Ascending aorta (tissue), 2 donors: ENCODE measurements around the gene KATNB1. TPM values are rescaled to one million over a fixed set of nuclear protein-coding genes. Genes with fewer than 3 reads are reported as not detected.

Experiments used
- DNase-seq, 2 donors: peaks; one replicate each; pipeline ENCODE4 v3.0.0-alpha.2; 2019; ENCODE audit warnings: low spot score in 2 of 2
- H3K27ac ChIP-seq, 2 donors: fragments of 200-600 bp; sonication (generic); one replicate each; pipeline ENCODE4 v1.5.1; 2016 to 2017; ENCODE audit warnings: mild to moderate bottlenecking in 1 of 2
- H3K27me3 ChIP-seq: fragments of 200-600 bp; sonication (generic); one replicate; pipeline ENCODE4 v1.5.1; 2017
- H3K36me3 ChIP-seq, 2 donors: fragments of 200-600 bp; sonication (generic); one replicate each; pipeline ENCODE4 v1.5.1; 2016
- H3K4me1 ChIP-seq, 2 donors: fragments of 200-600 bp; sonication (generic); one replicate each; pipeline ENCODE4 v1.5.1; 2016 to 2017; ENCODE audit warnings: mild to moderate bottlenecking in 1 of 2
- H3K4me3 ChIP-seq, 2 donors: fragments of 200-600 bp; sonication (generic); one replicate each; pipeline ENCODE4 v1.5.1; 2016 to 2017; ENCODE audit warnings: mild to moderate bottlenecking in 1 of 2
- H3K9me3 ChIP-seq, 2 donors: fragments of 200-600 bp; sonication (generic); one replicate each; pipeline ENCODE4 v1.5.1; 2016
- intact Hi-C: fragments of 100-400 bp; cut with DNase I; formaldehyde crosslinking; loops from one replicate; pipeline ENCODE4 v1.15.1; 2023
- total RNA-seq: library from RNA; depleted of rRNA; stranded (reverse); fragments of >200 nt; gene quantifications from one replicate; pipeline ENCODE4 v1.1.0, GENCODE V29; 2016
- TF ChIP-seq, protein P1 (sequence below), 3 experiments: fragments of 200-600 bp in 2 of 3; fragments of 450-650 bp in 1 of 3; sonication (generic) in 2 of 3; IDR thresholded peaks; one replicate each; pipeline ENCODE4 v1.5.1; 2016 to 2019; ENCODE audit warnings: antibody characterized with exemption in 3 of 3, mild to moderate bottlenecking in 1 of 3, moderate library complexity in 1 of 3

Gene KATNB1, protein sequence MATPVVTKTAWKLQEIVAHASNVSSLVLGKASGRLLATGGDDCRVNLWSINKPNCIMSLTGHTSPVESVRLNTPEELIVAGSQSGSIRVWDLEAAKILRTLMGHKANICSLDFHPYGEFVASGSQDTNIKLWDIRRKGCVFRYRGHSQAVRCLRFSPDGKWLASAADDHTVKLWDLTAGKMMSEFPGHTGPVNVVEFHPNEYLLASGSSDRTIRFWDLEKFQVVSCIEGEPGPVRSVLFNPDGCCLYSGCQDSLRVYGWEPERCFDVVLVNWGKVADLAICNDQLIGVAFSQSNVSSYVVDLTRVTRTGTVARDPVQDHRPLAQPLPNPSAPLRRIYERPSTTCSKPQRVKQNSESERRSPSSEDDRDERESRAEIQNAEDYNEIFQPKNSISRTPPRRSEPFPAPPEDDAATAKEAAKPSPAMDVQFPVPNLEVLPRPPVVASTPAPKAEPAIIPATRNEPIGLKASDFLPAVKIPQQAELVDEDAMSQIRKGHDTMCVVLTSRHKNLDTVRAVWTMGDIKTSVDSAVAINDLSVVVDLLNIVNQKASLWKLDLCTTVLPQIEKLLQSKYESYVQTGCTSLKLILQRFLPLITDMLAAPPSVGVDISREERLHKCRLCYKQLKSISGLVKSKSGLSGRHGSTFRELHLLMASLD
- 35.3 TPM for total RNA-seq

DNA sequence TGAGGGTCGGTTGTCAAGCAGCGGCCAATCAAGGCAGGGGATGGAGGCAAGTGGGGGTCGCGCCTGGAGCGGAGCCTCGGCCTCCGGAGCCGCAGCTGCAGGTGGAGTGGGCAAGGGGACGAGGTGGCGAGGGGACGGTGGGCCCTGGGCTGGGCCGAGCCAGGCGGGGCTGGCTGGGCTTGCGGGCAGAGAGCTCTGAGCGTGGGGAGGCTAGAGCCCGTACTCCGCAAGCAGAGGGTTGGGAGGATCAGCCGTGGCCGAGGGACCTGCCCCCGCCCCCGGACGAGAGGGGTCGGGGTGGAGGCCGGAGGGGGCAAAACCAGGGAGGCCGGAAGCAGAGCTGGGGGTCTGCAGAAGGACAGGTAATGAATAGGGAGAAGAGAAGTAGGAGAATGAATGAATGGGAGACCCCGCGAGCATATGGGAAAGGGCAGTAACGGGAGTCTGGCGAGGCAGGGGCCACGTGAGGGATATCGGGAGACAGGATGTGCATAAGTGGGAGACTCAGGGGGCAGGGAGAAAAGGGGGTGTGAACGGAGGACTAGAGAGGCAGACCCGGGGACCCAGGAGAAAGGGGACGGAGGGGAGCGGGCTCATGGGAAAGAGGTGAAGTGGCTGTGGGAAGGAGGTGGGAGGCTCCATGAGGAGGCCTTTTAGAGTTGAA lies at the start of gene KATNB1:
Gene KATNB1 (plus strand): TSS at position 16 of the 664 bp plus-strand sequence. CDS start 1,474 bp downstream, outside the sequence.
- no peak for DNase-seq
- Histone ChIP-seq H3K9me3 (no peaks in the 10 kb centered on the region), H3K27ac (peak within 1 kb of the TSS; percentile 79 to 88), H3K27me3 (no peaks in the 10 kb centered on the region), H3K4me1 (peaks cover 9 to 18% of the 10 kb centered on the region in 2 donors), H3K36me3 (no peaks in the 10 kb centered on the region), H3K4me3 (peak within 1 kb of the TSS; percentile 82 to 91)
- TF ChIP-seq, protein P1, sequence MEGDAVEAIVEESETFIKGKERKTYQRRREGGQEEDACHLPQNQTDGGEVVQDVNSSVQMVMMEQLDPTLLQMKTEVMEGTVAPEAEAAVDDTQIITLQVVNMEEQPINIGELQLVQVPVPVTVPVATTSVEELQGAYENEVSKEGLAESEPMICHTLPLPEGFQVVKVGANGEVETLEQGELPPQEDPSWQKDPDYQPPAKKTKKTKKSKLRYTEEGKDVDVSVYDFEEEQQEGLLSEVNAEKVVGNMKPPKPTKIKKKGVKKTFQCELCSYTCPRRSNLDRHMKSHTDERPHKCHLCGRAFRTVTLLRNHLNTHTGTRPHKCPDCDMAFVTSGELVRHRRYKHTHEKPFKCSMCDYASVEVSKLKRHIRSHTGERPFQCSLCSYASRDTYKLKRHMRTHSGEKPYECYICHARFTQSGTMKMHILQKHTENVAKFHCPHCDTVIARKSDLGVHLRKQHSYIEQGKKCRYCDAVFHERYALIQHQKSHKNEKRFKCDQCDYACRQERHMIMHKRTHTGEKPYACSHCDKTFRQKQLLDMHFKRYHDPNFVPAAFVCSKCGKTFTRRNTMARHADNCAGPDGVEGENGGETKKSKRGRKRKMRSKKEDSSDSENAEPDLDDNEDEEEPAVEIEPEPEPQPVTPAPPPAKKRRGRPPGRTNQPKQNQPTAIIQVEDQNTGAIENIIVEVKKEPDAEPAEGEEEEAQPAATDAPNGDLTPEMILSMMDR (IDR thresholded peaks at IDR 0.05), result no peak
- intact Hi-C loops, result loop anchor here (1.0 to 10.0 kb wide), 10 partner anchors 21 to 1311 kb away; partner anchors contain the start of genes AMFR, ARL2BP, CCDC102A and CFAP20

GRCh38 chr16:57686577-57686976 lies 49.0 kb upstream of the KATNB1 start:
- Histone ChIP-seq H3K36me3 (no peaks in the 10 kb centered on the region), H3K4me1 (no peaks in the 10 kb centered on the region), H3K27ac (no peak overlapping the region), H3K9me3 (no peaks in the 10 kb centered on the region), H3K4me3 (no peak overlapping the region), H3K27me3 (no peaks in the 10 kb centered on the region)
- intact Hi-C loops, result no loop called here
- TF ChIP-seq, protein P1 (IDR thresholded peaks at IDR 0.05), result no peak
- peak in 1 of 2 donors; percentile 34 for DNase-seq

- Histone ChIP-seq H3K4me1 (no peaks in the 10 kb centered on the region), H3K9me3 (no peaks in the 10 kb centered on the region), H3K4me3 (no peak overlapping the region), H3K27me3 (no peaks in the 10 kb centered on the region), H3K27ac (no peak overlapping the region), H3K36me3 (no peaks in the 10 kb centered on the region)
- intact Hi-C loops, result no loop called here
- TF ChIP-seq, protein P1 (IDR thresholded peaks at IDR 0.05), result no peak
- DNase-seq, result peak in 1 of 2 donors; percentile 5
These were observed 48.1 kb upstream of the KATNB1 start for GRCh38 chr16:57687363-57687929.

GRCh38 chr16:57688487-57688986 lies 47.0 kb upstream of the KATNB1 start:
- H3K4me3 ChIP-seq, result no peak overlapping the region
- TF ChIP-seq, protein P1 (IDR thresholded peaks at IDR 0.05), result no peak
- no peaks in the 10 kb centered on the region for H3K9me3 ChIP-seq
- H3K27ac ChIP-seq, result no peak overlapping the region
- no peaks in the 10 kb centered on the region for H3K4me1 ChIP-seq
- H3K36me3 ChIP-seq, result no peaks in the 10 kb centered on the region
- intact Hi-C loops, result no loop called here
- no peak for DNase-seq
- H3K27me3 ChIP-seq, result no peaks in the 10 kb centered on the region
